A549 treated with ZK216348 at 1 μM for 4 hours (cell line): ENCODE measurements around the gene HABP4. TPM values are rescaled to one million over a fixed set of nuclear protein-coding genes. Genes with fewer than 3 reads are reported as not detected.

Experiments used
- total RNA-seq: library from RNA; stranded (reverse); fragments of 200-300 nt; extraction: Qiagen RNA extraction; gene quantifications from 5 replicates; pipeline ENCODE4 v1.2.3, GENCODE V29; 2022; ENCODE audit warnings: low read depth

Gene HABP4
- total RNA-seq = 15.2 to 19.8 TPM (median 16.5 TPM) in 5 replicates

DNA sequence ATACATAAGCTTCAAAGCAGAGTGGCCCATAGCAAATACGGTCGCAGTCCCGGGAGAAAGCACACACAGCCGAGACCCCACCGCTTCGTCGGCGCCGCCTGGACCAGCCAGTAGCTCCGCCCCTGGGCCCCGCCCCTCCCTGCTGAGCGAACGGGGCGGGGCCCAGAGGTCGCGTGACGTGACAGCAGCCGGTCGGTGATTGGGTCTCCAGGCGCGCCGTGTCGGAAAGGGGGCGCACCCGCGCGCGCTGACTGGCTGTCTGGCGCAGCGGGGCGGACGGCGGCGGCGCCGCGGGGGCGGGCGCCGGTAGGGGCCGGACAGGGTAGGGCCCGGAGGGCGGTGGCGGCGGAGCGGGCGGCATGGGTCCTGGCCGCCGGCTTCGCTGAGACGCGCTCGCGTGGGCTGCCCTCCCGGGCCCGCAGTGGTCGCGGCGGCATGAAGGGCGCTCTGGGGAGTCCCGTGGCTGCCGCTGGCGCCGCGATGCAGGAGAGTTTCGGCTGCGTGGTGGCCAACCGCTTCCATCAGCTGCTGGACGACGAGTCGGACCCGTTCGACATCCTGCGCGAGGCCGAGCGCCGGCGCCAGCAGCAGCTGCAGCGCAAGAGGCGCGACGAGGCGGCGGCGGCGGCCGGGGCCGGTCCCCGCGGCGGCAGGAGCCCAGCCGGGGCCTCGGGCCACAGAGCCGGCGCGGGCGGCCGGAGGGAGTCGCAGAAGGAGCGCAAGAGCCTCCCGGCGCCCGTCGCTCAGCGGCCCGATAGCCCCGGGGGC is at the start of gene HABP4:
HABP4 (plus strand) TSS at position 325 of the 768 bp plus-strand sequence; CDS start at position 436, 111 bp downstream.

GRCh38 chr9:96418083-96418919 is 31.7 kb upstream of the HABP4 start, which contains the start of gene ZNF367:
ZNF367 (minus strand) TSS chr9:96418370; CDS start chr9:96418032, 338 bp downstream.

Other genes with a start within 250 kb of the HABP4 start
- 0.34 TPM in 1 of 5 replicates, not detected in the others for gene HSD17B3, start 148.0 kb upstream of the HABP4 start, total RNA-seq
- gene SLC35D2, start 66.5 kb upstream of the HABP4 start, total RNA-seq = 18.6 to 22.4 TPM (median 19.9 TPM) in 5 replicates
- gene ZNF367, start 31.8 kb upstream of the HABP4 start, total RNA-seq = 3.9 to 7.0 TPM (median 5.2 TPM) in 5 replicates
- 8.7 to 12.6 TPM (median 11.1 TPM) in 5 replicates for gene CDC14B, start 169.7 kb downstream of the HABP4 start, total RNA-seq
- gene PRXL2C, start 205.1 kb downstream of the HABP4 start, total RNA-seq = 14.8 to 18.7 TPM (median 18.0 TPM) in 5 replicates